Measurements from ENCODE around the gene SMYD5. TPM values are rescaled to one million over a fixed set of nuclear protein-coding genes. Genes with fewer than 3 reads are reported as not detected.

The SMYD5 gene
- total RNA-seq, 2 donors from 2014 or later, result 12.6 to 16.2 TPM

- no peak for TF ChIP-seq CTCF (IDR thresholded peaks at IDR 0.05)
- DNase-seq (ENCODE audit: low spot score) (no peak), ATAC-seq (ENCODE audit: insufficient number of reproducible peaks, low FRiP score, low read depth) (no peak)
Measured at GRCh38 chr2:73255907-73256617, 42.0 kb downstream of the SMYD5 start.

GRCh38 chr2:73256618-73256922 is 42.5 kb downstream of the SMYD5 start:
- TF ChIP-seq CTCF (IDR thresholded peaks at IDR 0.05), result no peak
- no peaks in the 10 kb centered on the region for H3K27me3 ChIP-seq (replicated peaks; ENCODE audit: insufficient read depth)
- peaks cover 18% of the 10 kb centered on the region for H3K36me3 ChIP-seq
- ATAC-seq (ENCODE audit: insufficient number of reproducible peaks, low FRiP score, low read depth) (no peak), DNase-seq (ENCODE audit: low spot score) (no peak)
- H3K27ac ChIP-seq, result no peak overlapping the region
- no peak overlapping the region for H3K4me3 ChIP-seq
- no peaks in the 10 kb centered on the region for H3K4me1 ChIP-seq (ENCODE audit: control insufficient read depth in 1 of 2, low read depth in 2 of 2)
- no peaks in the 10 kb centered on the region for H3K9me3 ChIP-seq

More at GRCh38 chr2:73255907-73256617, 42.0 kb downstream of the SMYD5 start:
- no peaks in the 10 kb centered on the region for H3K27me3 ChIP-seq (replicated peaks; ENCODE audit: insufficient read depth)
- H3K27ac ChIP-seq, result no peak overlapping the region
- no peaks in the 10 kb centered on the region for H3K9me3 ChIP-seq
- peaks cover 19% of the 10 kb centered on the region for H3K36me3 ChIP-seq
- no peaks in the 10 kb centered on the region for H3K4me1 ChIP-seq (ENCODE audit: control insufficient read depth in 1 of 2, low read depth in 2 of 2)
- no peak overlapping the region for H3K4me3 ChIP-seq

GRCh38 chr2:73257021-73257420 is 43.0 kb downstream of the SMYD5 start:
- H3K36me3 ChIP-seq, result peaks cover 18% of the 10 kb centered on the region
- no peaks in the 10 kb centered on the region for H3K9me3 ChIP-seq
- H3K27me3 ChIP-seq (replicated peaks; ENCODE audit: insufficient read depth), result no peaks in the 10 kb centered on the region
- ATAC-seq (ENCODE audit: insufficient number of reproducible peaks, low FRiP score, low read depth), result no peak
- no peaks in the 10 kb centered on the region for H3K4me1 ChIP-seq (ENCODE audit: control insufficient read depth in 1 of 2, low read depth in 2 of 2)
- no peak for DNase-seq (ENCODE audit: low spot score)
- H3K4me3 ChIP-seq, result no peak overlapping the region
- no peak for TF ChIP-seq CTCF (IDR thresholded peaks at IDR 0.05)
- H3K27ac ChIP-seq, result no peak overlapping the region

GRCh38 chr2:73257425-73258125 is 43.5 kb downstream of the SMYD5 start:
- Histone ChIP-seq H3K4me1 (ENCODE audit: control insufficient read depth in 1 of 2, low read depth in 2 of 2) (no peaks in the 10 kb centered on the region), H3K9me3 (no peaks in the 10 kb centered on the region), H3K27me3 (replicated peaks; ENCODE audit: insufficient read depth) (no peaks in the 10 kb centered on the region), H3K36me3 (peaks cover 17% of the 10 kb centered on the region), H3K4me3 (no peak overlapping the region), H3K27ac (no peak overlapping the region)
- TF ChIP-seq CTCF (IDR thresholded peaks at IDR 0.05), result no peak
- ATAC-seq (ENCODE audit: insufficient number of reproducible peaks, low FRiP score, low read depth) (no peak), DNase-seq (ENCODE audit: low spot score) (no peak)

GRCh38 chr2:73258186-73258912 is 44.3 kb downstream of the SMYD5 start:
- Histone ChIP-seq H3K4me1 (ENCODE audit: control insufficient read depth in 1 of 2, low read depth in 2 of 2) (no peaks in the 10 kb centered on the region), H3K9me3 (no peaks in the 10 kb centered on the region), H3K4me3 (no peak overlapping the region), H3K36me3 (peaks cover 9% of the 10 kb centered on the region), H3K27ac (no peak overlapping the region), H3K27me3 (replicated peaks; ENCODE audit: insufficient read depth) (no peaks in the 10 kb centered on the region)
- TF ChIP-seq CTCF (IDR thresholded peaks at IDR 0.05), result no peak
- DNase-seq (ENCODE audit: low spot score) (no peak), ATAC-seq (ENCODE audit: insufficient number of reproducible peaks, low FRiP score, low read depth) (no peak)

Data from thoracic aorta (tissue), 2 donors.